Right renal pelvis (tissue), 4 donors: ENCODE measurements around the gene KNSTRN. TPM values are rescaled to one million over a fixed set of nuclear protein-coding genes. Genes with fewer than 3 reads are reported as not detected.

Experiments used
- DNase-seq, 4 donors: peaks; one replicate each; pipeline ENCODE4 v3.0.0-alpha.2; 2013; ENCODE audit warnings: low read depth in 4 of 4, low spot score in 3 of 4, missing footprints in 1 of 4
- polyA plus RNA-seq, 4 donors: library from polyadenylated mRNA; unstranded; fragments of 120-200 nt; gene quantifications; one replicate each; pipeline ENCODE4 v1.2.1, GENCODE V29; 2013; ENCODE audit not compliant: insufficient read length in 4 of 4

Gene KNSTRN
- 10 to 100 TPM; 29.5 to 34.7 (median 31.0) TPM for polyA plus RNA-seq

GRCh38 chr15:40382580-40383456, at the start of gene KNSTRN:
TSS of gene KNSTRN (plus strand) at chr15:40382721. CDS start at chr15:40382836, 115 bp downstream.
- DNase-seq: peak in 3 of 4 donors; percentile 88 to 90 (median 89)

DNA sequence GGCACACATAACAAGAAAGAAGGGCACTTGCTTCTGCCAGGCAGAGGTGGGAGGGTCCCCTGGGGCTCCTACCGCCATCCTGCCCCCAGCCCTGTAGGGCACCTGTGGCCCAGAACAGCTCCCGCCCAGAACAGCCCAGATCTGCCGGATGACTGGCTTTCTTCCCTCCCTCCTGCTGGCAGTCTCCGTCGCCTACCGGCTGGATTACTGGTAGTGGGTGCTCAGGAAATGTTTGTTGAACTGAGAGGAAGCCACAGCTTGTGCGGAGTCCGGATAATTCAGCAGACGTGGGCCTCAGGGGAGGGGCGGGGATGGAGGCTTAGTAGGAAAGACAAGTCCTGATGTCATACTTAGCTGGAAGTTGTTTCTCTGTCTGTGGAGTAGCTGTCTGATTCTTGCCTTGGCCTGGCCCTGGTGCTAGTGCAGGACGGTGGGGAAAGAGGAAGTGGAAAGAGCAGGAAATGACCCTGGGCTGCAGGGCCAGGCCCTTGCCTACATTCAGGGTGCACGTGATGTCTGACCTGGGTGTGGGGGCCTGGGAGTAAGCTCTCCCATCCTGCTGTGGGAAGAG, 48.5 kb upstream of the KNSTRN start:
- no peak for DNase-seq

DNA sequence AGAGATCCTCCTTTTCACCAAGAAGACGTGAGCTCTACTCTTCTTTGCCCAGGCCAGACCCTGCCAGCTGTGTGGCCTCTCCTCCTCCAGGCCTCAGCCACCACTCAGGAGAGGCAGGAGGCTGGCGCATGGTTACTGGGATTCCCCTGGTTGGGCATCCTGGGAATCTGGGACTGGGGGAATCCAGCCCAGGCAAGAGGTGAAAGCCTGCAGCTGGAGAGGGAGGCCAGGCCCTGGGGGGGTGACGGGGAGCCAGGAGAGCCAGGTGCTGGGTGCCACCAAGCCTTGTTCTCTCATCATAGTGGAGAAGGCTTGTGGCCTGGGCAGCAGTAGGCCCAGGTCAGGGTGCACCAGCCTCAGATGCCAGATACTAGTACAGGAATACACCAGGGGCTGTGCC, 48.0 kb upstream of the KNSTRN start:
- no peak for DNase-seq

- no peak for DNase-seq
These were observed 47.4 kb upstream of the KNSTRN start for GRCh38 chr15:40334941-40335795.

- DNase-seq: no peak
These were observed 46.4 kb upstream of the KNSTRN start for GRCh38 chr15:40335938-40336743.

- DNase-seq: no peak
These were observed 45.8 kb upstream of the KNSTRN start for GRCh38 chr15:40336744-40337122.

DNA sequence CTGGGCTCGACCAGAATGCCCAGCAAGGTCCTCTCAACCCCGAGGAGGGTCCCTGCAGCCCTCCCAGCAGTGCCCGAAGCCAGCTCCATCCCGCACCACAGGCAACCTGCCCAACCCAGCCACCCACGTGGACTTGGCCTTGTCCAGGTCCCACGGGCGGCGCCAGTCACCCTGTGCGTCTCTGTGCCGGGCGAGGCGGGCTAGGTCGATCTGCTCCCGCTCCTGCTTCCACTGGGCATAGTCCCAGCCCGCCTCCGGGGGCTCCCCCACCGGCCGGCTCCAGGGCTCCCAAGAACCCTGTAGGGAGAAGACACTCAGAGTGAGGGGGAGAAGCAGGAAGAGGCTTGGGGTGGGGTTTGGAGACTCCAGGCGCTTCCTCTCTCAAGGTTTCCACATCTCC, 44.9 kb upstream of the KNSTRN start:
- no peak for DNase-seq

DNA sequence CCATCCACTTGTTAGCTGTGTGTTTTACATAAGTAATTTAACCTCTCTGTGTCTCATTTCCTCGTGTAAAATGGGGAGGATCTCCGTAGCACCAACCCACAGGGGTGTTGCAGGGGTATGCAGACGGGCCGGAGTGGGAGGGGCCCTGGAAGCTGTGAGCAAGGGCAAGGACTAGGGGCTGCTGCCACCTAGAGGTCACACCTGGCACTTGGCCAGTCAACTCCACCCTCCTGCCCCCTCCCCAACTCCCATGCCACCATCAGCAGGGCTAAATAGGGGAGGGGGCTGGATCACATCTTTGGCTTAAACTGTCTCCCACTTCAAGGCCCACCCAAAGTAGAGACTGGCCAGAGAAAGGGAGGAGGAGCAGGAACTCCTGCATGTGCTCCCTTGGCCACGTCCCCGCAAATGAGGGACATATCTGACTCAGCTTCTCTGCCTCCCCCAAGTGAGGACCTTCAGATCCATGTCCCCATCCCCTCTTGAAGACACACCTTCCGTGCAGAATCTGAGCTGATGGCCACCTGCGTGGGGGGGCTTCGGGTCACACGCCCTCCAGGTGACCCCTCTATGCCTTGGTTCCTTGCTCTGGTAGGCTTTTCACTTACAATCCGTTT, 44.4 kb upstream of the KNSTRN start:
- DNase-seq: no peak

DNA sequence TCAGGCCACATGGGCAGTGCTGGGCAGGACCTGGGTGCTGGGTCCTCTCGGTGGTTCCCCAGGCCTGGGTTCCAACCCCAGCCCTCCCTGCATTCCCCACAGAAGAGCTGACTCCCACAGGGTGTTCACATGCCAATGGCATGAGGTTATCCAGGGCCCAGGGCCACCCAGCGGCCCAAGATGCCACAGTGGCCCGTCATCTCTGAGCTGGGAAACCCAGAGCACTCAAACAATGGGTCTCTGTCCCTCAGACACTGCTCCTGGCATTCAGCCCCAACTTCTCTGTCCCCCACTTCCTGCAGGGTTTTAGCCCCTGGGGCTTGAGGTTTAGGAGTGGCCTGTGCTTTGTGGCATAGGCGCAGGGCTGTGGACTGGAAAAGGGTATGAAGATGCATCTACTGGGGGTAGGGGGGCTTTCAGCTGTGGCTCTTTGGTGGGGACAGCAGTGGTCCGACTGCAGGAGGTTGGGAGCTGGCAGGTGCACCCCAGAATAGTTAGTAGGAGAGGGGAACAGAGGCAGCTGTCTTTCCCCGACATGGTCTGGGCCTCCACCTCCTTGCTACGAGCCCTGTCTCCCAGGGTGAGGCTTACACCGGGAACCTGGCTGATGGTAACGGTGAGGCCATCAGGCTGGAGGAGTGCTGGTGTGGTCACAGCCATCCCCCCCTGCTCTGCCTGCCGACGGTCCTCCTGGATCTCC, 43.5 kb upstream of the KNSTRN start:
- no peak for DNase-seq

DNA sequence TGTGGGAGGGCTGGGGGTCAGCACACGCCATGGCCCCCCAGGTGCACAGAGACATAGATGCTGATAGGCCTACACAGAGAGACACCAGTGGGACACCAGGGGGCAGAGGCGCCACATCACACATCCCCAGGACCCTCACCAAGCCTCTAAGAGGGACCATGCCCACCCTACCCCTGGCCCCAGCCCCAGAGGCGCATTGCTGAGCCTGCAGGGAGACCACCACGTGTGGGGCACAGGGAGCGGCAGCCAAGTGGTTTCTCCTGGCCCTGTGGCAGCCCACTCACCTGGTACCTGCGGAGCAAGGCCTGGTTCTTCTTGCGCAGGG, 42.9 kb upstream of the KNSTRN start:
- DNase-seq: no peak

GRCh38 chr15:40340038-40340739, 42.3 kb upstream of the KNSTRN start:
- no peak for DNase-seq

GRCh38 chr15:40340740-40341400, 41.7 kb upstream of the KNSTRN start, which contains the start of gene CCDC9B:
TSS of gene CCDC9B (minus strand) at chr15:40340939. CDS start at chr15:40340819, 120 bp downstream.
- DNase-seq: peak in 2 of 4 donors; percentile 62 to 71

DNA sequence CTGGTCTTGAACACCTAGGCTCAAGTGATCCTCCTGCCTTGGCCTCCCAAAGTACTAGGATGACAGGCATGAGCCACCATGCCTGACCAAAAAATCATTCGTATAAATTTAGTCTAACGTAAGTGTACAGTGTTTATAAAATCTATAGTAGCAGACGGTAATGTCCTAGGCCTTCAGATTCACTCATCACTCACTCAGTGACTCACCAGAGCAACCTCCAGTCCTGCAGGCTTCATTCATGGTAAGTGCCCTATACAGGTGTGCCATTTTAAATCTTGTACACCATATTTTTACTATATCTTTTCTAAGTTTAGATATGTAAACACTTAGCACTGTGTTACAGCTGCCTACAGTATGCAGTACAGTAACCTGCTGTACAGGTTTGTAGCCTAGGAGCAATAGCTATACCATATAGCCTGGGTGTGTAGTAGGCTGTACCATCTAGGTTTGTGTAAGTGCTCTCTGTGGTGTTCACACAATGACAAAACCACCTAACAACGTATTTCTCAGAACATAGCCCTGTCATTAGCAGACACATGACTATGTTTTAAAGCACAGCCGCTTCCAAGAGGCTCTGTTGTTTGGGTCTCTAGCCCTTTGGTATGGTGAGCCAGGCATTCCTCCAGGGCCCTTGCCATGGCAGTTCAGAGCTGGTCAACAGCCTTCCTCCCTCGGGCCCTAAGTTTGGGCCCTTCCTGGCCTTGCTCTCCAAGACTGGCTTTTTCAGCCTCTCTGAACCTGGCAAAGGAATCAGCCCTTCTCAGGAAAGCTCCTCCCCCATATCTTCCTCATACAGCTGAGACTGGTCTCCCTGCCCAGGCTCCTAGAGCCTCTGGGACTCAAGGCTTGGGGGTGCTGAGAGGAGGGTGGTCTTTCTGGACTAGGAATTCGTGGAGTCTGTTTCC, 39.9 kb upstream of the KNSTRN start:
- DNase-seq: no peak

DNA sequence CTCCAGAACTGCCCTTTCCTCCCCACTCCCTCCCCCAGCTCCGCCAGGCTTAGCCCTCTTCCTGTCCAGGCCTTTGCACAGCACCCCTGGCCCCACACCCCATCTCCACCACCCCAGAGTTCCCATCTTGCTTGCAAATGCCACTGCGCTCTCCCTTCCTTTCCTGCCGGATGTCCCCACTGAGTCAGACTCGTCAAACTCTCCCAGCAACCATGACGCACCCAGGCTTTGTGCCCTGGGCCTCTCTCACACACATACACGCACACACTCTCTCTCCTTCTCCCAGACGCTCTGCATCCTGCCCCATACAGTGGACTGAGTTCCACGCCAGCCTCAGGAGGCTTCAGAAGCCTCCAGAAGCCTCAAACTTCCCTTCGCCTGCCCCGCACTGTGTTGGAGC, 39.0 kb upstream of the KNSTRN start:
- no peak for DNase-seq

GRCh38 chr15:40344217-40344616, 38.3 kb upstream of the KNSTRN start:
- no peak for DNase-seq

GRCh38 chr15:40344631-40345120, 37.8 kb upstream of the KNSTRN start:
- DNase-seq: no peak
